Measurements from ENCODE around the gene OR7A17. TPM values are rescaled to one million over a fixed set of nuclear protein-coding genes. Genes with fewer than 3 reads are reported as not detected.

Gene OR7A17
- total RNA-seq, 2 experiments from 2014 or later, result not detected

DNA sequence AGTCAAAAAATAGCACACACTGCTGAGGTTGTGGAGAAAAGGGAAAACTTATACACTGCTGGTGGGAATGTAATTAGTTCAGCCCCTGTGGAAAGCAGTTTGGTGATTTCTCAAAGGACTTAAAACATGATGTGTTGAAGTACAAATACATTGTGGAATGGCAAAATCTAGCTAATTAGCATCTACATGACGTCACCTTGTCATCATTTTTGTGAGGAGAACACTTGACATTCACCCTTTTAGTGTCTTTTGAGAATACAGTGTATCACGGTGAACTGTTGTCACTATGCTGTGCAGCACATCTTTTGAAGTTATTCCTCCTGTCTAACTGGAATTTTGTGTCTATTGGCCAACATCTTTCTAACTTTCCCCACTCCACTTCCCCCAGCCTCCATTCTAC is 42.8 kb downstream of the OR7A17 start:
- no peaks in the 10 kb centered on the region for H3K9me3 Mint-ChIP-seq (ENCODE audit: insufficient read depth)
- ATAC-seq, result no peak
- DNase-seq, result no peak
- no peaks in the 10 kb centered on the region for H3K4me1 Mint-ChIP-seq (ENCODE audit: low read depth)
- no peak overlapping the region for H3K4me3 Mint-ChIP-seq
- H3K27me3 Mint-ChIP-seq (ENCODE audit: low read depth), result peaks cover 7% of the 10 kb centered on the region
- POLR2A ChIA-PET, result no interaction called here
- H3K27ac Mint-ChIP-seq, result no peak overlapping the region
- no peaks in the 10 kb centered on the region for H3K36me3 Mint-ChIP-seq (ENCODE audit: low read depth)
- CTCF ChIA-PET, result no interaction called here

DNA sequence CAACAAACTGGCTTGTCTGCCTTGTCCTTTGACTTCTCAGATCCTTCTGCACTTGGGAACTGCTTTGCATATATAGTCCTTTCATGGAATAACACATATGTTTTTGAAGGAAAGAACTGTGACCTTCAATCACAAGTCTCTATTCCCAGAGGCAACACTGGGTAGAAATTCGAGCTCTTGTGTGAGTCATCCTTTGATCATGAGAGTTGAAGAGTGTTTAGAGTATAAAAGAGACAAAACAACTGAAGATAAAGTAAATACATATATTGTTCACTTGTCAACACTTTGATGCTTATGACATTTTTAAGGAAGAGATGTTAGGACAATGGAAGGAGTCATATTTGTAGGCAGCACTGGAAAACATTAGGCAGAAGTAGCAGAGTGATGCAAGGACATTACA is 45.7 kb downstream of the OR7A17 start:
- POLR2A ChIA-PET, result no interaction called here
- DNase-seq (no peak), ATAC-seq (no peak)
- H3K9me3 Mint-ChIP-seq (ENCODE audit: insufficient read depth), result no peaks in the 10 kb centered on the region
- H3K27me3 Mint-ChIP-seq (ENCODE audit: low read depth), result peaks cover 7% of the 10 kb centered on the region
- no peaks in the 10 kb centered on the region for H3K36me3 Mint-ChIP-seq (ENCODE audit: low read depth)
- H3K4me3 Mint-ChIP-seq, result no peak overlapping the region
- CTCF ChIA-PET, result no interaction called here
- no peaks in the 10 kb centered on the region for H3K4me1 Mint-ChIP-seq (ENCODE audit: low read depth)
- H3K27ac Mint-ChIP-seq, result no peak overlapping the region

DNA sequence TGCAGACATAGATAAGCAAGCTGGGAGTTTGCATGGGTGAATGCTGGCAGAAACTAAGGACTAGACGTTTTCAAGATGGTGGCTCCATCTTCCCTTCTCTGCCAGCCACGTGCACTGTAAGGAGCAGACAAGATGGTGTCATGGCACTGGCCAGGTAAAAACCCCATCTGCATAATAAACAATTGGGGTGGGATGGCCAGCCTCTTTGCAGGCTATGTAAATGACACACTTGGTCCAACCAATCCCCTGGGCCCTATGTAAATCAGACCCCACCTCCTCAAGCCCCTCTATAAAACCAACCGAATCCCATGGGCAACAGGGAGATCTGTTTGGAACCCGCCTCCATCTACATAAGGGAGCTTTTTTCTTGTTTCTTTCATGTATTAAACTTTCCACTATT is 48.5 kb downstream of the OR7A17 start:
- Mint-ChIP-seq H3K36me3 (ENCODE audit: low read depth) (no peaks in the 10 kb centered on the region), H3K4me1 (ENCODE audit: low read depth) (no peaks in the 10 kb centered on the region), H3K4me3 (no peak overlapping the region), H3K9me3 (ENCODE audit: insufficient read depth) (no peaks in the 10 kb centered on the region), H3K27ac (no peak overlapping the region), H3K27me3 (ENCODE audit: low read depth) (peaks cover under 1% of the 10 kb centered on the region)
- DNase-seq, result no peak
- ChIA-PET CTCF (no interaction called here), POLR2A (no interaction called here)
- no peak for ATAC-seq

DNA sequence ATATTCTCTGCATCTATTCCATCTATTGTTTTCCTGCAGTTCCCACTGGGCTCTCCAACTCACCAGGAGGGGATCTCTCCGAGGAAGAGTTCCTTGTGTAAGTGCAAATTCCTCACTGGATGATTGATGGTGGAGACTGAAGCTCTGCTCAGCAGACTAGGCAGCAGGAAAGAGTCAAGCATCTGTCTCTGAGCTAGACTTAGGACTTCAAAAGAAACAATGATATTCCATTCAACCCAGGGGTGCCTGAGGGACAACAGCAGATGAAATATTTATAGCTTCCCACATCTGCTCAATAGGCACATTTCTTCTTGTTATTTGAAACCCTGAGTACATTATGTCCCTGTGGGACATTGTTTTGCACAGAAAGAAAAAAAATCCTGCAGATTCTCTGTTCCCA is 50.9 kb downstream of the OR7A17 start, which contains the start of the genes OR7A5 and OR7C1:
Gene OR7A5 (minus strand): TSS at position 175 of the 400 bp plus-strand sequence. CDS start 6,944 bp downstream, outside the sequence.
Gene OR7C1 (minus strand): TSS at position 175 of the 400 bp plus-strand sequence. CDS start 35,049 bp downstream, outside the sequence.
- H3K9me3 Mint-ChIP-seq (ENCODE audit: insufficient read depth), result no peaks in the 10 kb centered on the region
- POLR2A ChIA-PET, result no interaction called here
- DNase-seq (no peak), ATAC-seq (no peak)
- H3K4me1 Mint-ChIP-seq (ENCODE audit: low read depth), result no peaks in the 10 kb centered on the region
- H3K27ac Mint-ChIP-seq, result no peak within 1 kb of the TSS
- CTCF ChIA-PET, result no interaction called here
- H3K36me3 Mint-ChIP-seq (ENCODE audit: low read depth), result no peaks in the 10 kb centered on the region
- H3K4me3 Mint-ChIP-seq, result no peak within 1 kb of the TSS
- H3K27me3 Mint-ChIP-seq (ENCODE audit: low read depth), result no peaks in the 10 kb centered on the region

DNA sequence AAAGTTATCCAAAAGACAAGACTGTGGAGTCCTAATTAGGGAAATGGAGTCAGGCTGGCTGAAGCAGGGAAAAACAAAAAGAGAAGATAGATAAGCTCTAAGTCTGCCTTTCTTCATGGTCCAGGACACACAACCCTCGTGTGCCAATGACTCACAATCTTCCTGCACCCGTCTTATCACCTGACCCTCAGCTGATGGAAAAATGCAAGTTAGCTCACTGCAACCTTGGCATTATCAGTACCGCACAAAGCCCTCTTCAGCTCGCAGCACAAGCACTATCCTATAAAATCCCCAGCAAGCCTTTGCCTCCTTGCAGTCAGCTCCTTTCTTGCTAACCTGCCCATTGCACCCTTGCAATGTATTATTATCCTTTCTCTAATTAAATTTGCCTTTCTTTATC is 55.2 kb downstream of the OR7A17 start:
- Mint-ChIP-seq H3K9me3 (ENCODE audit: insufficient read depth) (no peaks in the 10 kb centered on the region), H3K27me3 (ENCODE audit: low read depth) (peaks cover 7% of the 10 kb centered on the region), H3K27ac (no peak overlapping the region), H3K4me3 (no peak overlapping the region), H3K4me1 (ENCODE audit: low read depth) (no peaks in the 10 kb centered on the region), H3K36me3 (ENCODE audit: low read depth) (no peaks in the 10 kb centered on the region)
- ChIA-PET POLR2A (no interaction called here), CTCF (interaction anchor here (1.2 kb wide), 1 partner anchor 44 kb away, joined by 4 read pairs; no protein-coding TSS in a partner anchor)
- DNase-seq (no peak), ATAC-seq (no peak)

Other genes starting within 250 kb of the OR7A17 start
- gene ADGRE3, start 211.3 kb downstream of the OR7A17 start, total RNA-seq, result not detected
- 1 to 10 TPM; 7.3 TPM for gene ZNF333, start 196.1 kb downstream of the OR7A17 start, total RNA-seq
- gene ADGRE2, start 107.6 kb downstream of the OR7A17 start, total RNA-seq, result under 1 TPM; 0.21 to 0.29 TPM
- not detected for gene OR7A5, start 50.9 kb downstream of the OR7A17 start, total RNA-seq
- not detected for gene OR7C1, start 50.9 kb downstream of the OR7A17 start, total RNA-seq
- gene OR7A10, start 37.2 kb downstream of the OR7A17 start, total RNA-seq, result not detected
- not detected for gene OR7C2, start 55.4 kb upstream of the OR7A17 start, total RNA-seq
- gene SLC1A6, start 93.7 kb upstream of the OR7A17 start, total RNA-seq, result not detected
- gene CASP14, start 163.3 kb upstream of the OR7A17 start, total RNA-seq, result not detected
- not detected for gene OR1I1, start 196.1 kb upstream of the OR7A17 start, total RNA-seq
- gene SYDE1, start 221.3 kb upstream of the OR7A17 start, total RNA-seq, result under 1 TPM in 1 of 2 experiments, not detected in 1; 0.13 TPM

Measured in activated CD8-positive, alpha-beta T cell treated with anti-CD3 and anti-CD28 coated beads, Interleukin-2, amount 10 ng/mL, durations not matched to agents 7 days and 5 days (primary cell).